Neural progenitor cell (in vitro differentiated cells): Measurements from ENCODE around the gene DLGAP4. TPM values are rescaled to one million over a fixed set of nuclear protein-coding genes. Genes with fewer than 3 reads are reported as not detected.

Experiments
- DNase-seq: peaks from one replicate; pipeline ENCODE4 v3.0.0-alpha.2; 2016; ENCODE audit warnings: low spot score
- H2AFZ ChIP-seq: fragments of 200-600 bp; sonication (generic); replicated peaks from 2 replicates; pipeline ENCODE4 v1.6.1; 2016; ENCODE audit warnings: antibody characterized with exemption
- H3F3A ChIP-seq: fragments of 200-600 bp; sonication (generic); 2 replicates; pipeline ENCODE4 v1.6.1; 2016; ENCODE audit warnings: antibody characterized with exemption, low read depth
- H3K27ac ChIP-seq: fragments of 200-600 bp; sonication (generic); 2 replicates; pipeline ENCODE4 v1.5.1; 2016; ENCODE audit warnings: mild to moderate bottlenecking
- H3K27me3 ChIP-seq: fragments of 200-600 bp; sonication (generic); 2 replicates; pipeline ENCODE4 v1.6.1; 2016; ENCODE audit warnings: mild to moderate bottlenecking, moderate library complexity
- H3K36me3 ChIP-seq: fragments of 200-600 bp; sonication (generic); 2 replicates; pipeline ENCODE4 v1.5.1; 2016
- H3K4me1 ChIP-seq: fragments of 200-600 bp; sonication (generic); 2 replicates; pipeline ENCODE4 v1.6.1; 2016; ENCODE audit warnings: mixed run types
- H3K4me2 ChIP-seq: fragments of 200-600 bp; sonication (generic); 2 replicates; pipeline ENCODE4 v1.6.1; 2016
- H3K4me3 ChIP-seq: fragments of 200-600 bp; sonication (generic); 2 replicates; pipeline ENCODE4 v1.5.1; 2016
- H3K79me2 ChIP-seq: fragments of 200-600 bp; sonication (generic); 2 replicates; pipeline ENCODE4 v1.6.1; 2016; ENCODE audit warnings: low read depth
- H3K9ac ChIP-seq: fragments of 200-600 bp; sonication (generic); 2 replicates; pipeline ENCODE4 v1.6.1; 2016
- H3K9me3 ChIP-seq: fragments of 200-600 bp; sonication (generic); 2 replicates; pipeline ENCODE4 v1.5.1; 2016; ENCODE audit warnings: low read depth
- H4K20me1 ChIP-seq: fragments of 200-600 bp; sonication (generic); 2 replicates; pipeline ENCODE4 v1.6.1; 2016; ENCODE audit warnings: low read depth
- H3K27ac Mint-ChIP-seq: 3 replicates; pipeline ENCODE4 v1.8.0; 2021; ENCODE audit warnings: mixed read lengths
- H3K27me3 Mint-ChIP-seq: 2 replicates; pipeline ENCODE4 v1.8.0; 2022; ENCODE audit warnings: low read depth, mild to moderate bottlenecking, inconsistent platforms, moderate library complexity, mixed read lengths; ENCODE audit not compliant: insufficient read depth
- H3K36me3 Mint-ChIP-seq: 3 replicates; pipeline ENCODE4 v1.8.0; 2021; ENCODE audit warnings: mixed read lengths
- H3K4me1 Mint-ChIP-seq: 3 replicates; pipeline ENCODE4 v1.8.0; 2021; ENCODE audit warnings: mixed read lengths
- H3K4me3 Mint-ChIP-seq: 3 replicates; pipeline ENCODE4 v1.8.0; 2021; ENCODE audit warnings: mild to moderate bottlenecking, moderate library complexity, mixed read lengths
- H3K9me3 Mint-ChIP-seq: 3 replicates; pipeline ENCODE4 v1.8.0; 2020; ENCODE audit warnings: mixed read lengths
- EZH2 ChIP-seq: fragments of 200-600 bp; sonication (generic); IDR thresholded peaks from 2 replicates; pipeline ENCODE4 v1.6.1; 2017; ENCODE audit warnings: antibody characterized with exemption, mild to moderate bottlenecking, moderate library complexity
- EZH2phosphoT487 ChIP-seq: fragments of 200-600 bp; sonication (generic); IDR thresholded peaks from 2 replicates; pipeline ENCODE4 v1.6.1; 2017; ENCODE audit warnings: antibody characterized with exemption
- total RNA-seq: library from RNA; depleted of rRNA; stranded (reverse); fragments of >200 nt; gene quantifications from 2 replicates; pipeline ENCODE4 v1.2.3, GENCODE V29; 2015; ENCODE audit warnings: low replicate concordance
- TF ChIP-seq, protein P1 (sequence below): fragments of 200-600 bp; sonication (generic); IDR thresholded peaks from 2 replicates; pipeline ENCODE4 v1.5.1; 2017; ENCODE audit warnings: antibody characterized with exemption, mild to moderate bottlenecking

The DLGAP4 gene
- total RNA-seq, 1 donor from 2014 or later: 21.7 TPM

DNA sequence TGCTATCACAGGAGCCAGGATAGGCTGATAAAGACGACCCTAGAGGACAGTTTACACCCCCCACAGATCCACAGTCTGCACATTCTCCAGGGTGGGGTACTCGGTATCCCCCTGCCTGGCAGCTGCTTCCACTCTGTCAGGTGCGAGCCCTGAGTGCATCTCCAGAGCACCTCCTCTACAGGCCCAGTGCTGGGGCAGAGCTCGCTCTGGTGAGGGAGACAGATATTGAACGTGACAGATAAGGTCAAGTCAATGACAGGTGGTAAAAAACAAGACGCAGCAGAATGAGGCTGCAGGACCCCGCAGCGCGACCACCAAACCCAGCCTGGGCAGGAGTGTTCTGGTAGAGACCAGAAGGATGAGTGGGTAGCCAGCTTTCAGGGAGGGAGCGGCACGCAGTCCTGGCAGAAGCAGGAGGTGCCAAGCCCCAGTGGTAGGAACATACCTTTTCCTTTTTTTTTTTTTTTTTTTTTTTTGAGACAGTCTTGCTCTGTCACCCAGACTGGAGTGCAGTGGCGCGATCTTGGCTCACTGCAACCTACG lies 222.8 kb downstream of the DLGAP4 start:
- no peak overlapping the region for H3K4me2 ChIP-seq
- H3F3A ChIP-seq: no peaks in the 10 kb centered on the region
- H3K9me3 ChIP-seq: no peaks in the 10 kb centered on the region
- H2AFZ ChIP-seq: no peak overlapping the region
- Mint-ChIP-seq H3K27ac (no peak overlapping the region), H3K27me3 (peaks cover 5% of the 10 kb centered on the region), H3K4me1 (peaks cover 2% of the 10 kb centered on the region), H3K36me3 (peaks cover 16% of the 10 kb centered on the region), H3K4me3 (no peak overlapping the region), H3K9me3 (no peaks in the 10 kb centered on the region)
- no peak overlapping the region for H3K9ac ChIP-seq
- no peak overlapping the region for H3K27ac ChIP-seq
- no peak overlapping the region for H3K4me3 ChIP-seq
- no peak for TF ChIP-seq EZH2phosphoT487
- TF ChIP-seq, protein P1, sequence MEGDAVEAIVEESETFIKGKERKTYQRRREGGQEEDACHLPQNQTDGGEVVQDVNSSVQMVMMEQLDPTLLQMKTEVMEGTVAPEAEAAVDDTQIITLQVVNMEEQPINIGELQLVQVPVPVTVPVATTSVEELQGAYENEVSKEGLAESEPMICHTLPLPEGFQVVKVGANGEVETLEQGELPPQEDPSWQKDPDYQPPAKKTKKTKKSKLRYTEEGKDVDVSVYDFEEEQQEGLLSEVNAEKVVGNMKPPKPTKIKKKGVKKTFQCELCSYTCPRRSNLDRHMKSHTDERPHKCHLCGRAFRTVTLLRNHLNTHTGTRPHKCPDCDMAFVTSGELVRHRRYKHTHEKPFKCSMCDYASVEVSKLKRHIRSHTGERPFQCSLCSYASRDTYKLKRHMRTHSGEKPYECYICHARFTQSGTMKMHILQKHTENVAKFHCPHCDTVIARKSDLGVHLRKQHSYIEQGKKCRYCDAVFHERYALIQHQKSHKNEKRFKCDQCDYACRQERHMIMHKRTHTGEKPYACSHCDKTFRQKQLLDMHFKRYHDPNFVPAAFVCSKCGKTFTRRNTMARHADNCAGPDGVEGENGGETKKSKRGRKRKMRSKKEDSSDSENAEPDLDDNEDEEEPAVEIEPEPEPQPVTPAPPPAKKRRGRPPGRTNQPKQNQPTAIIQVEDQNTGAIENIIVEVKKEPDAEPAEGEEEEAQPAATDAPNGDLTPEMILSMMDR: no peak
- no peak for TF ChIP-seq EZH2
- H3K4me1 ChIP-seq: no peaks in the 10 kb centered on the region
- H4K20me1 ChIP-seq: peaks cover 10% of the 10 kb centered on the region
- no peaks in the 10 kb centered on the region for H3K27me3 ChIP-seq
- H3K79me2 ChIP-seq: no peaks in the 10 kb centered on the region
- DNase-seq: no peak
- H3K36me3 ChIP-seq: peaks cover 3% of the 10 kb centered on the region

DNA sequence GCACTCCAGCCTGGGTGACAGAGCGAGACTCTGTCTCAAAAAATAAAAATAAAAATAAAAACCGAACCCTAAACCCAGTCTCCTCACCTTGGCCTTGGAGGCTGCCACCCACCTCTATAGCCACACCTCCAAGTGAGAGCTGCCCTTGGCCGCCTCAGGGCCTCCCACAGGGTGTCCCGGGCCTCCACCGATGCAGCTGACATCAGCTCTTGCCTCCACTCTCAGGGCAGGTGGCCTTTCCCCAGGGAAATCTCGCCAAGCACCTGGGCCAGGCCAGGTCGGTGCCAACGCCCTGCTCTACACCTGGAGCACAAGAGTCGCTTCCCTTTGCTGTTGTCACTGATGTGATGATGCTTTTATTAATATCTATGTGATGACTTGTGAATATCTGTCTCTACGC lies 226.2 kb downstream of the DLGAP4 start:
- no peak overlapping the region for H3K27ac Mint-ChIP-seq
- no peaks in the 10 kb centered on the region for H3K79me2 ChIP-seq
- no peak overlapping the region for H3K4me2 ChIP-seq
- no peak overlapping the region for H3K9ac ChIP-seq
- H3K27ac ChIP-seq: no peak overlapping the region
- H3K36me3 ChIP-seq: no peaks in the 10 kb centered on the region
- no peaks in the 10 kb centered on the region for H3K9me3 ChIP-seq
- no peaks in the 10 kb centered on the region for H3F3A ChIP-seq
- H3K4me3 ChIP-seq: no peak overlapping the region
- H3K9me3 Mint-ChIP-seq: no peaks in the 10 kb centered on the region
- H3K4me1 Mint-ChIP-seq: peaks cover 2% of the 10 kb centered on the region
- H2AFZ ChIP-seq: no peak overlapping the region
- H4K20me1 ChIP-seq: peaks cover 7% of the 10 kb centered on the region
- H3K4me3 Mint-ChIP-seq: no peak overlapping the region
- peaks cover 6% of the 10 kb centered on the region for H3K36me3 Mint-ChIP-seq
- no peaks in the 10 kb centered on the region for H3K27me3 ChIP-seq
- peaks cover 3% of the 10 kb centered on the region for H3K27me3 Mint-ChIP-seq
- TF ChIP-seq, protein P1: no peak
- TF ChIP-seq EZH2phosphoT487 (no peak), EZH2 (no peak)
- no peaks in the 10 kb centered on the region for H3K4me1 ChIP-seq
- no peak for DNase-seq

DNA sequence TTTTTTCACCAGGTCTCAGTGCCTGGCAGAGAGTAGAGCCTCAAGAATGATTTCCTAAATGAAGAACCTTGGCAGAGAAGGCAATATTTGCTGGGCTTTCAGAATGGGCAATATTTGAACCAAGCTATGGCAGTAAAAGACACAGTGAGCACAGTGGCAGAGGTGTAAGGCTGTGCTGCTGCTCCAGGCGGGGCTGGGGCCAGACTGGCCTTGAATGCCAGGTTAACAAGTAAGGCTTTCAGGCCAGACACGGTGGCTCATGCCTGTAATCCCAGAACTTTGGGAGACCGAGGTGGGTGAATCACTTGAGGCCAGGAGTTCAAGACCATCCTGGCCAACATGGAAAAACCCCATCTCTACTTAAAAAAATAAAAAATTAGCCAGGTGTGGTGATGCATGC lies 226.7 kb downstream of the DLGAP4 start:
- Histone ChIP-seq H3K27ac (no peak overlapping the region), H3K36me3 (no peaks in the 10 kb centered on the region), H3K4me2 (no peak overlapping the region), H3K4me3 (no peak overlapping the region), H3K9me3 (no peaks in the 10 kb centered on the region), H4K20me1 (peaks cover 4% of the 10 kb centered on the region), H3F3A (no peaks in the 10 kb centered on the region), H3K27me3 (no peaks in the 10 kb centered on the region), H2AFZ (no peak overlapping the region), H3K4me1 (no peaks in the 10 kb centered on the region), H3K79me2 (no peaks in the 10 kb centered on the region), H3K9ac (no peak overlapping the region)
- H3K9me3 Mint-ChIP-seq: no peaks in the 10 kb centered on the region
- H3K27me3 Mint-ChIP-seq: peaks cover 3% of the 10 kb centered on the region
- peaks cover 4% of the 10 kb centered on the region for H3K36me3 Mint-ChIP-seq
- TF ChIP-seq, protein P1: no peak
- TF ChIP-seq EZH2phosphoT487: no peak
- TF ChIP-seq EZH2: no peak
- no peak overlapping the region for H3K4me3 Mint-ChIP-seq
- DNase-seq: no peak
- H3K4me1 Mint-ChIP-seq: no peaks in the 10 kb centered on the region
- H3K27ac Mint-ChIP-seq: no peak overlapping the region
